ENCODE results near the gene HCN1. TPM values are rescaled to one million over a fixed set of nuclear protein-coding genes. Genes with fewer than 3 reads are reported as not detected.

Gene HCN1
- total RNA-seq, 4 donors from 2014 or later: 0.09 to 0.48 (median 0.13) TPM; not detected in 1

- no peak for TF ChIP-seq CTCF (IDR thresholded peaks at IDR 0.05)
- no peak for ATAC-seq (ENCODE audit: low FRiP score)
- DNase-seq (ENCODE audit: low spot score): no peak
Measured at GRCh38 chr5:45680950-45681349, 15.2 kb downstream of the HCN1 start.

GRCh38 chr5:45677524-45677923, 18.7 kb downstream of the HCN1 start:
- TF ChIP-seq CTCF (IDR thresholded peaks at IDR 0.05): no peak
- DNase-seq (ENCODE audit: low spot score) (no peak), ATAC-seq (ENCODE audit: low FRiP score) (no peak)

- DNase-seq (ENCODE audit: low spot score) (no peak), ATAC-seq (ENCODE audit: low FRiP score) (no peak)
- no peak for TF ChIP-seq CTCF (IDR thresholded peaks at IDR 0.05)
Measured at GRCh38 chr5:45672271-45672670, 23.9 kb downstream of the HCN1 start.

GRCh38 chr5:45648744-45649143, 47.4 kb downstream of the HCN1 start:
- TF ChIP-seq CTCF (IDR thresholded peaks at IDR 0.05): no peak
- ATAC-seq (ENCODE audit: low FRiP score) (no peak), DNase-seq (ENCODE audit: low spot score) (no peak)

GRCh38 chr5:45643056-45643455, 53.1 kb downstream of the HCN1 start:
- ATAC-seq (ENCODE audit: low FRiP score) (no peak), DNase-seq (ENCODE audit: low spot score) (no peak)
- no peak for TF ChIP-seq CTCF (IDR thresholded peaks at IDR 0.05)

GRCh38 chr5:45642370-45642769, 53.8 kb downstream of the HCN1 start:
- no peak for TF ChIP-seq CTCF (IDR thresholded peaks at IDR 0.05)
- ATAC-seq (ENCODE audit: low FRiP score): no peak
- DNase-seq (ENCODE audit: low spot score): no peak

GRCh38 chr5:45639040-45639439, 57.1 kb downstream of the HCN1 start:
- ATAC-seq (ENCODE audit: low FRiP score) (no peak), DNase-seq (ENCODE audit: low spot score) (no peak)
- TF ChIP-seq CTCF (IDR thresholded peaks at IDR 0.05): no peak
